SKM-1 (cell line): ENCODE results near the gene ALX4.

Experiments used
- DNase-seq: peaks from one replicate; lab custom pipeline; 2025; ENCODE audit not compliant: unreplicated experiment; lab: John Stamatoyannopoulos, UW

ALX4 gene

DNA sequence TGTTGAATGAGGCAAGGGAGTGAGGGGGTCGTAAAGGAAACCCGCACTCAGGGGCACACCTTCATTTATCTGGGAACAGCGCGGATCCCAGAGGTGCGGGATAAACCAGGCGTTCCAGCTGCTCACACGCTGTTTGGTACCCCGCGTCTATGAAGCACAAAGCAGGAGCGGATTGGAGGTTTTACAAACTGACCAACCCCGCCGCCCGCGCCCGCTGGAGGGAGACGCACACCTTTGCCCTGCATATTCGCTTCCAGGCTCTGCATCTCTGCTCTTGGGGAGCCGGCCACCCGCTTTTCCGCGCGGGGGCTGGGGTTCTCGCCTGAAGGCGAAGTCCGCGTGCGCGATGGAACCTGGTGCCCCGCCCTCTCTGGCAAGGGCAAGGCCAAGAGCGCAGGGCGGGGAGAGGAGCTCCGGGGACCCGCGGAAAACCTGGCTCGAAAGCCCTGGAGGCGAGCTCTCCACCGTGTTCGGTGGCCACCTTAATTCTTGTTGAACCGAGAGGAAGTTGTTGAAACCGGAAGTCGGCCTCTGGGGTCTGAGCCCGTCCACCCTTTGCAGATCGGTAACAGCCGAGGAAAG is 6.8 kb upstream of the ALX4 start:
- DNase-seq, result no peak

DNA sequence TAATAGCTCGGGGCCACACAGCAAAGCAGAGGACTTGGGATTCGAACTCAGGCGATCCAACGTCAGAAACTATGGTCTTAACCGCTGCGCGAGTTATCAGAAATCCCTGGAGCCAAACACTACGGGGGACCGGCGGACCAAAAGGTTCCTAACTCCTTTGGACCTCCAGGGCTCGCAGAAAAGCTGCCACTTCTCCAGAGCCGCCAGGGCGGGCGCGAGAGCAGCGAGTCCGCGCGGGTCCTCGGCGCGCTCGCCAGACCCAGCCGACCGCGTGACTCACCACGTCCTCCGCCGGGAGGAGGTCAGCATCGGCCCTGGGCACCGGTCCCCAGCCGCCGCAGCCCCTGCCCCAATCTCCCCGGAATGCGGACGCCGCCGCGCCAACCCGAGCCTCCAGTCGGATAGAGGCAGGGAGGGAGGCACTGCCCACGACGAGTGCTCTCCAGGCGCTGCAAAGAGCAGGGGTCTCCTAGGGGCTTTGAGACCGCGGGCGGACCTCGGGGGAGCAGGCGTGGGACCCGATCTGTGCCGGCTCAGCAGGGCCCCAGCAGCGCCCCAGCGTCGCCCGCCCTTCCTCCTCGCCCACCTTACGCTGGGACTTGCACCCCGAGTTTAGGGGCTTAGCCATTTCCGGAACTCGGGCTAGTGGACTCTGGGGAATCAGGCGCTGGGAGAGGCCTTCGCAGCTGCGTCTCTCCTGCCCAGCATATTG is 6.2 kb upstream of the ALX4 start:
- DNase-seq, result no peak

DNA sequence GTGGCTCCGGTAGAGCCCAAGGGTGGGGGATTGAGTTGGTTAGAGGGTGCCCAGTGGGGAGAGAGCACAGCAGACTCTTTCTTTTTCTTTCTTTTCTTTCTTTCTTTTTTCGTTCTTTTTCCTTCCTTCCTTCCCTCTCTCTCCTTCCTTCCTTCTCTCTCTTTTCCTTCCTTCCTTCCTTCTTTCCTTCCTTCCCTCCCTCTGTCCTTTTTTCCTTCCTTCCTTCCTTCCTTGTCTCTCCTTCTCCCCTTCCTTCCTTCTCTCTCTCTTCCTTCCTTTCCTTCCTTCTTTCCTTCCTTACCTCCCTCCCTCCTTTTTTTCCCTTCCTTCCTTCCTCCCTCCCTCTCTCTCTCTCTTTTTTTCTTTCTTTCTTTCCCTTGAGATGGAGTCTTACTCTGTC is 4.8 kb upstream of the ALX4 start:
- DNase-seq, result no peak

DNA sequence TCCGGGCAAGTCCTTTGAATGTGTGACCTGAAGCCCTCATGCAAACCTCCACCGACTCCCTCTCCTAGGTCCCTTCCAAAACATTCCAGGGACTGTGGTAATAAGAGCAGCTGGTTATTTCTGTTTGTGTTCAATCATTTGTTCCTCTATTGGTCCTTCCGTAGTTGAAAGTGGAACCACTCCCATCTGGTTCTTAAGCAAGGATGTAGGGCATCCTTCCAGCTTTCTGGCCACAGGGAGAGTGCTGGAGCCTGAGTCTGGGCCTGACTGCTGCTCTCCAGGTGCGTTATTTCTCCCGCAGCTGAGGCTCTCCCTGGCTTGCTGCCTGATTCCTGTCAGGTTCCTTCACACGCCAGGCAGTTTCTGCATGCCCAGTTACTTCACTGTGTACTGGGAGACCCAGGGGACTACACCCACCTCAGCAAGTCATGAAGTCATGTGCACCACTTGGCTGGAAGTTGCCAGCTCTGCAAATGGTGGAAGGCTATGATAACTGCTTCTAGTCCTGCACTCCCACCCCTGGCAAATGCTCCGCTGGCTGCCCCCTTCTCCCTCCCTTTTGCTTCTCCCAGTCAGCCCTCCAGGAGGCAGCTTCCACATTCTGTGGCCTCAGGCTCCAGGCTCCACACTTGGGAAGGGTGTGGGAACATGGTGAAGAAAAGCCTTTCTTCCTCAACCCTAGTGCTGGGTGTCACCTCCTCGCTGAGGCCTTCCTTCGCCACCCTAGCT is 4.0 kb upstream of the ALX4 start:
- no peak for DNase-seq

DNA sequence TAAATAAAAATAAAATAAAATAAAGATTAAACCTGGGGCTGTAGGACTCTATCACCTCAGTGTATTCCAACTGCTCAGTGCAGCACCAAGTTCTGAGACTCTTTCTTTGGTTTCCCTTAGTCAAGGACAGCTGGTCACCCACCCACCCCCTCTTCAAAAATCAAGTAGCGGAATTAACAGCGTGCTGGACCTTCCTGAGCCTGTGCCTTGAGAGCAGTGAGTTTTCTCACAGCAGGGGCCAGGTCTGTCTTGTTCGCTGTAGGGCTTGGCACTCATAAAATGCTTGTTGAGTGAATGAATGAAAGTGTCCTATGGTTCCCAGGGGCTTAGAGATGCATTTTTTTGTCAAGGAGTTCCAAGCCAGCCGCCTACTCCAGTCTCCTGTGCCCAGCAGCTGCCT is 2.9 kb upstream of the ALX4 start:
- no peak for DNase-seq

DNA sequence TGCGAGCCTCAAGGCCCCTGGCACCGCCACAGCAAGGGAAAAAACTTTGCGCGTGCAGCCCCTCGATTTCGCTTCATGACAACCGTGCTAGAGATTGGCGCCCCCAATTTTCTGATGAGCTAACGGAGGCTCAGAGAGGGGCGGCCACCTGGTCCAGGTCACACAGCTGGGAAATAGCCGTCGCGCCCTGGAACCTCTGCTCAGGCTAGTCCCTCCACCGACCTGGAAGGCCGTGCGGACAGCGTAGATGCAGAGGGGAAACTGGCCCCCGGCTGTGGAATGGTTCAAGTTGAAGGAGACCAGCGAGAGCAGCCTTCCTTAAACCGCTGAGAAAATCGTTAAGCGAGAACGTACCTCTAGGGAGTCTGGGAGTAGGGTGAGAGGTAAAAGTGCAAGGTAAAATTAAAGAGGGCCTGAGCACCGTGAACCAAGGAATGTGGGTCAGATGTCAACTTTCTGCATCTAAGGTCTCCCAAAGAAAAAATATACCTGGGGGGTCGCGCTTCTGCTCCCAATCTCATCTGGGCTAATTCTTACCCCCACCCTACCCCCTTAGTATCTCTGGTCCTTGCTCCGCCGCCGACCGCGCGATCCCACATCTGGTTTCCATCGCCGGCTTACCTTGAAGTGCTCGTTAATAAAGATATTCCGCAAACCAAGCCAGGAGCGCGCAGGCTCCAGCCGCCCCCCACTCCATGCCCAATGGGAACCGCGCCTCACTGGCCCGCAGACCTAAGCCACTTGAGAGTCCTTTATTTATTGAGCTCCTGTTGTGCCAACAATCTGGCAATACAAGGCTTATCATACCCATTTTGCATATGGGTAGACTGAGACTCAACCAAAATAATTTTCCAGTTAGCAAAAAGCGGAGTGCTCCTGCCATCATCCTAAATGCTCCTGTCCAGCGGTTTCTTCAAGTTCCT is 1.7 kb upstream of the ALX4 start:
- DNase-seq, result no peak

DNA sequence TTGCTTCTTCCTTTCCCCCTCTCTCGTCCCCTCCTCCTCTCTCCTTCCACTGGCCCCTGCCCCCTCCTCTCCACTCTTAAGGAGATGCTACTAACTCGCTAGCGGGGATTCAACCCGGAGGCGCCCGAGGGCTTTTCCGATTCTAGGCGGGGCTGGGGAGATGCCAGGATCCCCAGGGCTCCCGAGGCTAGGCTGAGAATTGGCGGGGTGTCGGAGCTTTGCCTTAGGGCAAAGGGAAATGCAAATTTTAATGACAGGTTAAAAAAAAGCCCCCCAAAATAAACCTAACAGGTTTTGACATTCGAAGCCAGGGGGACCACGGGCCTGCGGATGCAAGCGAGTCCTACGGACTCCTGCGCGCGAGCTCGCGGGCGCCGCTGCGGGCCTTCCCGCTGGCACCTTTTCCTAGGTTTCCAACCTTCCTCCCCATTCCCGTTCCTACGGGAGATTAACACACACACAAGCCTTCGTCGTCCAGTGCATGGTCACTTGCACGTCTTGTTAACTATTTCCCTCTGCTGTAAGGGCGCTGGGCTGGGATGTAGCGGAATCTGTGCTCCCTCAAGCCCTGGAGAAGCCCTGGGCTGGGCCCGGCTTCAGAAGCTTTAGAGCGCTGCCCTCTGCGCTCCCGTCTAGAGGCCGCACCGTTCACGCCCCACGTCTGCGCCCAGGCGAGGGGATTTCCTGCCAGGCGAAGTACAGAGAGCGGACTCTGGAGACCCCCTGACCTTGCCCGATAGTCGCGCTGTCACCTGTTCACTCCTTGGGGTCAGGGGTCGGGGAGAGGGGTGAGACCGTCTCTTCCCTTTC is 729 bp upstream of the ALX4 start:
- no peak for DNase-seq

DNA sequence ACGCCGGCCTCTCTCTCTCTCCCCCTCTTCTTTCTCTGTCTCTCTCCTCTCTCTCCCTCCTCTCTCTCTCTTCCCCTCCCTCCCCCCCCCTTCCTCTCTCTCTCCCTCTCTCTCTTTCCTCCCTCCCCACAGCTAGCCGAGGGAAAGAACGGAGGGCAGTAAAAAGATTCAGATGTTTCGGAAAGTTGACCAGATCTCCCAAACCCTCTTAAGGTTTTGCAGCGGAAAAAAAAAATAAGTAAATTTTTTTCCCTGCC is 195 bp upstream of the ALX4 start:
- DNase-seq, result no peak

DNA sequence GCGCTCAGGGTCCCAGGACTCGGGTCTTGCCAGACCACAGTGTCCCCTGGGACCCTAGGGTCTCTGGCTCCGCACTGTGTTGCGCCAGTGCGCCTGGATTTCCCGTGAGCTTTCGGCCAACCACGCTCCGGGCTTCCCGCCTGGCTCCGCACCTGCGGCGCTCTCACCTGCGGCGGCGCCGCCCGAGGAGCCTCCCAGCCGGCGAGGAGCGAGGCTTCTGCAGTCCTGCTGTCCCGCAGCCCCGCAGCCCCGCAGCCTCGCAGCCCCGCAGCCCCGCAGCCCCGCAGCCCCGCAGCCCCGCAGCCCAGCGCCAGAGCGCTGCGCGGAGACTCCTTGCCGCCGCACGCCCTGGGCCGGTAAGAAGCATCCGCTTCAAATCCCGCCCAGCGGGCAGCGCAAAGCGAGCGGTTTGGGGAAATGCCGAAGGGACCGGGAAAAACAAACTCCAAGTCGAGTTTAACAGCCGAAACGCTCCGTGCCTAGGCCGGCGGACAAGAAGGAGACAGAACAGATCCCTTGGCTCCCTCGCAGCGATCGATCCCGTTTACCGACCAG is 939 bp downstream of the ALX4 start:
- no peak for DNase-seq

DNA sequence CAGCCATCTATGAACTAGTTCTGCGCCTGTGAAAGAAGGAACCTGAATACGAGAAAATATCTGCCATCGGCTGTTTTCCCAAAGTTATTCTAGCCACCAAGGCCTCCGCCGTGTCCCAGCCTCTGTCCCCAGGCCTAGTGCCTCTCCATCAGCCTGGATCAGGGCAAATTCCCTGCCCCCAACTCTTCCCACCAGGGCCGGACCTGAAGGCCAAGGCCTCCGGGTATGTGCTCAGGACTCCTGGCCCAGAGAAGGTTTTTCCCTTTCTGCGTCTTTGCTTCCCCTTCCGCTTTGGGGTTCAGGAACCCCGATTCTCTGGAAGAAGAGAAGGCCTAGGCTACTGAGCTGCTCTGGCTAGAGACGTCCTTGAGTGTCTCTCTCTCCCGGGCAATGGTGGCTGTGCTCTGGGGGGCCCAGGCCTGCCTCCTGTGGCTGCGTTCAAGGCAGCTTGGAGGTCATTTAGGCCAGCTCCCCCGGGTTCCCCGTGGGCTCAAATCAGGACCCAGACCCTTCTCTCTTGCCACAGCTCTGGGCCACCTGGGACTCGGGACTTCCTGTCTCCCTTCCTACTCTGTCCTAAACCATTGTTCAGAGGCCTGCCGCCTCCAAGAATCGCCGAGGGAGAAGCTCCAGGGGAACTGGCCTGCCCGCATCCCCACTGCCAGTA is 1.6 kb downstream of the ALX4 start:
- DNase-seq, result no peak

DNA sequence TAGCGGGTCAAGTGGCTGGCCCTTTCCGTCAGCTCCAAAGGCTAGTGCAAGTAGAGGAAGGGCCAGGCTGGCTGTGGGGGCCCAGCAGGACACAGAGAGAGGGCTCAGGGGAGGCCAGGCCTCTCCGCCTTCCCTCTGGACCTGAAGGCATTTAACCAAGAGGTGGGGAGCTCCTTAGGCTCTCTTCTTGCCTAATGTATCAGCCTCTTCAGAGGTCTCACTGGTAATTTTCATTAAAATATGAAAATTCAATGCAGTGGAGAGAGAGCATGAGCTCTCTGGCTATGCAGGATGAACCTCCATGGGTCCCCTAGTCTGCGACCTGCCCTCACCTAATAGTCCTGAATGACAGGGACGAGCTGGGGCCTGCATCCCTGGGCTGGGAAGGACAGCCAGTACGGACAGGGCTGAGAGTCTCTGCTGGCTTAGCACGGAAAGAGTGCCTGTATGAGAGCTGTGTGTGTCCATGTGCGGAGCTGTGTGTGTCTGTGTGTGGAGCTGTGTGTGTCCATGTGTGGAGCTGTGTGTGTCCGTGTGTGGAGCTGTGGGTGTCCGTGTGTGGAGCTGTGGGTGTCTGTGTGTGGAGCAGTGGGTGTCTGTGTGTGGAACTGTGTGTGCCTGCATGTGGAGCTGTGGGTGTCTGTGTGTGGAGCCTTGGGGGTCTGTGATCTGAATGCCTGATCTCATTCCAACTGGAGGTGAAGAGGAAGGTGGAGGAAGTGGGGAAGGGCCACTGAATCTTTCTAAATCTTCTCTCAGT is 2.4 kb downstream of the ALX4 start:
- no peak for DNase-seq

DNA sequence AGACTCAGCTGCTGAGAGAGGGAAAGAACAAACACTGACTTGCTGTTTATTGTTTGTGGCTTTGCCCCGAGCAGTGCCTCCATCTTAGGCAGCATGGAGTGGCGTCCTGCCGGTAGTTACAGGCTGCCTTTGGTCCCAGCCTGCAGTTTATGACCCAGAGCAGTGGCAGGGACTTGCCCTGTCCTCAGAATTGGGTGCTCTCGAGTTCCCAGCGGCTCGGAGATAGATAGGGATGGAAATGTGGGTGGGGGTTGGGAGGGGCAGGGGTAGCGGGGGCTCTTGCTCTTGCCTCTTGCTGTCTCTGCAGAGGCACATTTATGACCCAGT is 3.1 kb downstream of the ALX4 start:
- no peak for DNase-seq

DNA sequence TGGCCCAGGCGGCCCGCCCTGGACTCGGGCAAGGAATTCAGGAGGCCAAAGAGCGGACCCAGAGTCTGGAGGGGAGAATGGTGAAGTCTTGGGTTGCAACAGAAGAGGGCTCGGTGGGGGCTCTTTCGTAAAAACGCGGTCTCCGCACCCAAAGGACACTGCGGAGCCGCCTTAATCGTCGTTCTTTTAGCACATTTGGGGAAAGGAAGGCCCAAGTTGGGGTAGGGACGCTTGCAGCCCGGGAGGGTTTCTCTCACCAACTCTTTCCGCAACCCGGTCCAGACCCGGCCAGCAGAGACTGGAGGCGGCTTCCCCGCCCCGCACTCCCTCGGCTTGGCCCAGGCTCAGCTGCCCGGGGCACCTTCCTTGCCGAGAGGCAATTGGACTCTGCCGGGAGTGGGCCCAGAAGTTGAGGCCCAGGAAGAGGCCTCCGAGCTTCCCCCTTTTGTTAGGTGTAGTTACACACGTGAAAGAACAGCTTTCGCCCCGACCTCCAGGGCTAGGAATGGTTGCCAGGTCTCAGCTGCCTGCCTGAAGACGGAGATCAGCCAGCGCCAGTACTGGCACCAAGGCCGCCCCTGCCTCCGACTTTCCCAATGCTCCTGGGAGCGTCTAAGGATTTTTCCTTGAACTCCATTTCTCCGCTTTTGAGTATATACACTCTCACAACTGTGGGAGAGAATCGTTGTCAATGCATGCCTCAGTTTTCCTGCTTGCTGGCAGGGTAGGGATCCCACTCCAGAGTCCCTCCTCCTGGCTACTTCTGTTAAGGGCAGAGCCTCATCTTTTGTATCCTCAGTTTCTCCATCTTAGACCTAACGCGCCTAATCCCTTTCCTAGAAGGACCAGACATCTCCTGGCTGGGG is 3.7 kb downstream of the ALX4 start:
- no peak for DNase-seq

DNA sequence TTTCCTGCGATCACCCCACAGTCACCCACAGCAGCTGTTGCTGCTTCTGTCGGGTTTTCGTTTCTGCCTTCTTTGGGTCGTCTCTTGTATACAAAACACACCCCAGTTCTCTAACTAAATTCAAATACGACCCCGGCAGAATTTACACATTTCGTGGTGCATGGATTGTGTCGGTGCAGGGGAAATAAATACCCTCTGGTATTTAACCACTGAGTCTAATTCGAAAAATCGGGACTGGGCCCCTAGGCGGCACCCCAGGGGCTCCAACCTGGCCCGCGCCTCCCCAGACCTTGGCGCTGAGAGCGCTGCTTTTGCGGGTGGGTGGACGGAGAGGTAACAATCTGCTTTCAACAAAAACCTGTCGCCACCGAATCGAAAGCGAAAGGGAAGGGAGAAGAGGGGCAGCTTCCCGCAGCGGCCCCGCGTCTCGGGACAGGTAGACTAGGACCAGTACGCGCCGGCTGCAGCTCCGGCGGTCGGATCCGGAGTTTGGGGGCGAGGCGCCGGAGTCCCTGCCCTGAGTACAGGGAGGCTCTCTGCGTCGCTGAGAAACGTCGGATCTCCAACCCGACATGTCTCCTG is 4.4 kb downstream of the ALX4 start:
- no peak for DNase-seq

DNA sequence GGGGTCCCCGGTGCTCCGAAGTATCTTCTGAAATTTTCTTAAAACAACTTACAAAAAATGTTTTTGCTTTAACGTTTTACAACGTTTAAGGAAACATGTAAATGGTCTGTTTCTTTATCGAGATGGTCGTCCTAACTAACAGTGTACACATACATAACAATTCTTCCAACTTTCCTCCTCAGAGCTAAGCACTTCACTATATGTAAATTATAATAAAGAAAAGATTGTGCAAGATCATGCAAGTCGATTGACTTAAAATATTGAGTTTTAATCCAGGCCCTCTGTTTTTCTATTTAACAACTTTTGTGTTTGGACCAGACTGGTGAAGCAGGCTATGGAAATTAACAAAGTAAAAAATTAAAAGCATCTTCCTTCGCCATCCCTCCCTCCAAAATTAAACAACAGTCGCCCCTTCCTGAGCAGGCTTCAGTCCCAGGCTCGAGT is 4.9 kb downstream of the ALX4 start:
- no peak for DNase-seq

DNA sequence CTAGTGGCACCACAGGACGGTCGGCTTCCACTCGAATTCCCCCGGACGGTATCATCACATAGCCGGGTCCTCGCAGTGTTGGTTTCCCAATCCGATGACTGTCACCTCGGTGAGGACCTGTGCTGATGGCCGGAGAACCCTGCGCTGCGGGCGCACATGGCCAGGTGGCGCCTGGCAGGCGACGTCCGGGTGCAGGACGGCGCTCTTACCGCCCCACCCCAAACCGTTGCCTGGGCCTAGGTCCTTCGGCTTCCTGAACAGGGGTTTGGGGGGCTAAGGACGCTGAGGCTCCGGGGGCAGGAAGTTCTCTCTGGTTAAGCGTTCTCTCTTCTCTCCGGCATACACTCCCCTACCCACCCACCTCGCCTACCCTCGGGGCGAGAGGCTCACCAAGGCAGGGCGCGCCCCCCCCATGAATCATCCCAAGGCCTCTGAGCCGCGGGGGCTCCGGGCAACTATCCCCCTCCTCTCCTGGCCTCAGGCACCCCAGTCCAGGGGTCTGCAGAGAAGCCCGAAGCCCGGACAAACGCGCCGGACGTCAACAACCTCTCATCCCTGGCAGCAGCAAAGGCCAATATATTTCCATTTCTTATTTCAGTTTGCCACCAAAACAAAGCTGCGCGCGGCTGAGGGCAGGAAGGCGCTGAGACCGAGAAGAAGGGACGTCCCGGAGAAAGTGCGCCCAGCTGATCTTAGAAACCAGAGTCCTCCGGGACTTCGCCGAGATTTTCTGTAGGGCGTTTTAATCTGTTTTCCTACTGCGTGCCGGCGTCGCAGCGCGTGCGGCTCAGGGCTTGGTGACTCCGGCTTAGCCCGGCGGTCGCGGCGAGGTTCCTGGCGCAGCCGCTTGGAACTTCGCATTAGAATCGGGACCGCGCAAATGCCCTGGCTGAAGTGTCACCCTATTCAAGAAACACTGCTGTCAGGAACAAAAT is 5.6 kb downstream of the ALX4 start:
- DNase-seq, result no peak

DNA sequence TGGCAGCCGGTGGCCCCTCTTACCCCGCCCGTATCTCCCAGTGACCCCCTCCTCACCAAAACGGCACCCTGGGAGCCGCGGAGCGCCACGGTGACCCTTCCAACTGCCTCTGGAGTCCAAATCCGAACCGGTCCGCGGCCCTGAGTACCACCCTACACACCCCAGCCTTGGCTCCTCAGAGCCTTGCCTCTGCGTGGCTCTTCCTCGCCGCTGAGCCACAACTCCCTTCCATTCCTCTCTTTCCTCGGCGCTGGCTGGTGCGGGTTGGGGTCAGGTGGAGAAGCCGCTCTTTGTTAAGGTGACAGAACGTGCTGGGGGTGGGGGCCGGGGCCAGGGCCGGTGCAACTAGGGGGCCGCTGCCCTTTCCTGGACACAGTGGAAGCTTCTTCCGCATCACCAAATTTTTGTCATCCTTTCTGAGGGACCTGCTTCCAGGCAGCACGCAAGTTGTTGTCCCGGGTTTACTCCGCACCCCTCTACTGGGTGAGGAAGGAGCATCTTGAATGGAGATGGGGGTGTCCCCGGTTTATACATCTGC is 6.5 kb downstream of the ALX4 start:
- no peak for DNase-seq
